ENCODE results near the gene INPP5K.

The INPP5K gene

GRCh38 chr17:1485423-1486376 lies 30.7 kb downstream of the INPP5K start:
- DNase-seq (ENCODE audit: low read depth in 2 of 2) = peak; percentile 47 to 54

- peak in 1 of 2 donors; percentile 44 for DNase-seq (ENCODE audit: low read depth in 2 of 2)
Measured at GRCh38 chr17:1484676-1485422, 31.6 kb downstream of the INPP5K start.

- DNase-seq (ENCODE audit: low read depth in 2 of 2) = no peak
Measured at GRCh38 chr17:1484060-1484535, 32.3 kb downstream of the INPP5K start.

- no peak for DNase-seq (ENCODE audit: low read depth in 2 of 2)
Measured at GRCh38 chr17:1482680-1483079, 33.7 kb downstream of the INPP5K start.

- no peak for DNase-seq (ENCODE audit: low read depth in 2 of 2)
Measured at GRCh38 chr17:1481736-1482135, 34.7 kb downstream of the INPP5K start.

- no peak for DNase-seq (ENCODE audit: low read depth in 2 of 2)
Measured at GRCh38 chr17:1480747-1481465, 35.5 kb downstream of the INPP5K start.

GRCh38 chr17:1478418-1478817 lies 38.0 kb downstream of the INPP5K start:
- DNase-seq (ENCODE audit: low read depth in 2 of 2) = no peak

GRCh38 chr17:1475321-1475854 lies 41.0 kb downstream of the INPP5K start:
- DNase-seq (ENCODE audit: low read depth in 2 of 2) = no peak

GRCh38 chr17:1474402-1475189 lies 41.8 kb downstream of the INPP5K start:
- DNase-seq (ENCODE audit: low read depth in 2 of 2) = no peak

- DNase-seq (ENCODE audit: low read depth in 2 of 2) = no peak
Measured at GRCh38 chr17:1473841-1474240, 42.6 kb downstream of the INPP5K start.

- no peak for DNase-seq (ENCODE audit: low read depth in 2 of 2)
Measured at GRCh38 chr17:1473170-1473569, 43.2 kb downstream of the INPP5K start.

GRCh38 chr17:1471911-1472821 lies 44.2 kb downstream of the INPP5K start:
- no peak for DNase-seq (ENCODE audit: low read depth in 2 of 2)

GRCh38 chr17:1471490-1471889 lies 44.9 kb downstream of the INPP5K start:
- no peak for DNase-seq (ENCODE audit: low read depth in 2 of 2)

- DNase-seq (ENCODE audit: low read depth in 2 of 2) = no peak
Measured at GRCh38 chr17:1470755-1471462, 45.5 kb downstream of the INPP5K start.

- DNase-seq (ENCODE audit: low read depth in 2 of 2) = no peak
Measured at GRCh38 chr17:1470071-1470754, 46.2 kb downstream of the INPP5K start.

GRCh38 chr17:1469231-1469852 lies 47.1 kb downstream of the INPP5K start:
- no peak for DNase-seq (ENCODE audit: low read depth in 2 of 2)

- no peak for DNase-seq (ENCODE audit: low read depth in 2 of 2)
Measured at GRCh38 chr17:1467898-1468492, 48.4 kb downstream of the INPP5K start.

- no peak for DNase-seq (ENCODE audit: low read depth in 2 of 2)
Measured at GRCh38 chr17:1467258-1467657, 49.2 kb downstream of the INPP5K start.
